HEK293 (cell line): ENCODE results near the gene CDH23.

Experiments
- CTCF ChIA-PET: fragments of 350-600 bp; formaldehyde crosslinking; extraction: SDS; loops from one replicate; lab custom pipeline; 2021; ENCODE audit warnings: antibody characterized with exemption; lab: Yijun Ruan, JAX
- POLR2A ChIA-PET: fragments of 300-600 bp; formaldehyde crosslinking; extraction: SDS; loops from one replicate; lab custom pipeline; 2020; ENCODE audit warnings: antibody characterized with exemption, inconsistent platforms; lab: Yijun Ruan, JAX
- H3K27ac ChIP-seq: fragments of 200-500 bp; sonication (Bioruptor generic); 2 replicates; pipeline ENCODE4 v1.5.1; 2014; ENCODE audit warnings: low read depth, low read length, control low read depth, inconsistent platforms; ENCODE audit errors: extremely low read depth
- H3K36me3 ChIP-seq, 2 experiments: fragments of 200-500 bp in 1 of 2; sonication (Bioruptor generic) in 1 of 2; 1 replicate in 1 of 2; 2 replicates in 1 of 2; pipeline ENCODE4 v1.5.1; 2014 to 2017; ENCODE audit warnings: inconsistent platforms in 2 of 2, low read length in 2 of 2; ENCODE audit not compliant: control insufficient read depth in 2 of 2, insufficient read depth in 1 of 2
- H3K4me1 ChIP-seq: fragments of 200-500 bp; sonication (Bioruptor generic); 2 replicates; pipeline ENCODE4 v1.5.1; 2014; ENCODE audit warnings: mild to moderate bottlenecking, low read length, inconsistent platforms; ENCODE audit not compliant: control insufficient read depth, insufficient read depth
- H3K4me3 ChIP-seq: 2 replicates; pipeline ENCODE4 v1.5.1; 2011; ENCODE audit warnings: low read depth, mild to moderate bottlenecking, control low read depth, low read length, moderate library complexity
- H3K9me3 ChIP-seq: fragments of 200-500 bp; sonication (Bioruptor generic); 2 replicates; pipeline ENCODE4 v1.5.1; 2014; ENCODE audit warnings: low read depth, low read length, inconsistent platforms; ENCODE audit not compliant: control insufficient read depth, insufficient read depth
- GLI4 ChIP-seq: fragments of 450-650 bp; formaldehyde crosslinking; IDR thresholded peaks from 2 replicates; pipeline ENCODE4 v1.5.1; 2016; ENCODE audit warnings: missing biosample characterization, missing genetic modification characterization
- GLIS2 ChIP-seq: fragments of 450-650 bp; formaldehyde crosslinking; IDR thresholded peaks from 2 replicates; pipeline ENCODE4 v1.5.1; 2016; ENCODE audit warnings: missing biosample characterization, missing genetic modification characterization
- MEIS1 ChIP-seq: sonication (generic); formaldehyde crosslinking; IDR thresholded peaks from 2 replicates; pipeline ENCODE4 v1.8.1; 2022; ENCODE audit warnings: missing genetic modification reagents, mild to moderate bottlenecking, borderline replicate concordance
- MYNN ChIP-seq: fragments of 450-650 bp; formaldehyde crosslinking; IDR thresholded peaks from 2 replicates; pipeline ENCODE4 v1.5.1; 2016; ENCODE audit warnings: missing biosample characterization, missing genetic modification characterization, borderline replicate concordance
- PATZ1 ChIP-seq: fragments of 450-650 bp; formaldehyde crosslinking; IDR thresholded peaks from 2 replicates; pipeline ENCODE4 v1.5.1; 2016; ENCODE audit warnings: missing biosample characterization, missing genetic modification characterization
- PRDM1 ChIP-seq: fragments of 450-650 bp; formaldehyde crosslinking; IDR thresholded peaks from 2 replicates; pipeline ENCODE4; 2016; ENCODE audit warnings: missing biosample characterization, missing genetic modification characterization
- SP7 ChIP-seq: fragments of 450-650 bp; formaldehyde crosslinking; IDR thresholded peaks from 2 replicates; pipeline ENCODE4 v1.5.1; 2016; ENCODE audit warnings: missing biosample characterization, missing genetic modification characterization
- TCF7L2 ChIP-seq: IDR thresholded peaks from 2 replicates; pipeline ENCODE4 v1.6.1; 2011; ENCODE audit warnings: low read depth, mild to moderate bottlenecking, inconsistent platforms, low read length, moderate library complexity, borderline replicate concordance
- ZBTB17 ChIP-seq: fragments of 450-650 bp; formaldehyde crosslinking; IDR thresholded peaks from 2 replicates; pipeline ENCODE4 v1.5.1; 2016; ENCODE audit warnings: missing biosample characterization, missing genetic modification characterization
- ZFP3 ChIP-seq: fragments of 450-650 bp; formaldehyde crosslinking; IDR thresholded peaks from 2 replicates; pipeline ENCODE4 v1.5.1; 2016; ENCODE audit warnings: low read depth, missing biosample characterization, missing genetic modification characterization
- ZNF169 ChIP-seq: fragments of 450-650 bp; formaldehyde crosslinking; IDR thresholded peaks from 2 replicates; pipeline ENCODE4 v1.5.1; 2016; ENCODE audit warnings: missing biosample characterization, missing genetic modification characterization
- ZNF221 ChIP-seq: fragments of 450-650 bp; formaldehyde crosslinking; IDR thresholded peaks from 2 replicates; pipeline ENCODE4 v1.5.1; 2017; ENCODE audit warnings: missing biosample characterization, missing genetic modification characterization, borderline replicate concordance
- ZNF248 ChIP-seq: fragments of 450-650 bp; formaldehyde crosslinking; IDR thresholded peaks from 2 replicates; pipeline ENCODE4 v1.5.1; 2017; ENCODE audit warnings: missing biosample characterization, missing genetic modification characterization
- ZNF473 ChIP-seq: fragments of 450-650 bp; formaldehyde crosslinking; IDR thresholded peaks from 2 replicates; pipeline ENCODE4 v1.5.1; 2017; ENCODE audit warnings: missing biosample characterization, missing genetic modification characterization
- ZNF529 ChIP-seq: fragments of 450-650 bp; formaldehyde crosslinking; IDR thresholded peaks from 2 replicates; pipeline ENCODE4 v1.5.1; 2017; ENCODE audit warnings: missing genetic modification characterization, missing biosample characterization; ENCODE audit not compliant: insufficient replicate concordance
- ZNF561 ChIP-seq: fragments of 450-650 bp; IDR thresholded peaks from 2 replicates; pipeline ENCODE4 v1.5.1; 2018; ENCODE audit warnings: missing biosample characterization, missing genetic modification characterization, borderline replicate concordance
- ZNF639 ChIP-seq: fragments of 450-650 bp; formaldehyde crosslinking; IDR thresholded peaks from 2 replicates; pipeline ENCODE4 v1.5.1; 2016; ENCODE audit warnings: missing biosample characterization, missing genetic modification characterization
- ZNF645 ChIP-seq: fragments of 450-650 bp; formaldehyde crosslinking; IDR thresholded peaks from 2 replicates; pipeline ENCODE4; 2016; ENCODE audit warnings: missing biosample characterization, missing genetic modification characterization
- ZNF791 ChIP-seq: fragments of 450-650 bp; formaldehyde crosslinking; IDR thresholded peaks from 2 replicates; pipeline ENCODE4 v1.5.1; 2016; ENCODE audit warnings: missing biosample characterization, missing genetic modification characterization

The CDH23 gene

GRCh38 chr10:71515531-71516172 lies 118.9 kb downstream of the CDH23 start:
- H3K36me3 ChIP-seq = no peaks in the 10 kb centered on the region
- CTCF ChIA-PET = interaction anchor here (0.7 to 0.9 kb wide), 3 partner anchors 53 to 122 kb away, joined by 3 to 4 read pairs (median 3); no protein-coding TSS in a partner anchor
- H3K4me3 ChIP-seq = no peak overlapping the region
- TF ChIP-seq ZFP3 (tag by site-specific recombination) (peak; percentile 92), ZNF473 (tag by site-specific recombination) (no peak), GLI4 (no peak), PRDM1 (0 out of 2 replicates have a peak, but pooled peaks have one; percentile 12), SP7 (tag by site-specific recombination) (no peak), ZNF561 (no peak)
- TF ChIP-seq, all 188 proteins: peak for 2
- Histone ChIP-seq H3K9me3 (no peaks in the 10 kb centered on the region), H3K27ac (no peak overlapping the region), H3K4me1 (peaks cover 7% of the 10 kb centered on the region)
- POLR2A ChIA-PET = no interaction called here

- no peak for TF ChIP-seq MYNN (tag by site-specific recombination)
- no peak for TF ChIP-seq ZNF791 (tag by site-specific recombination)
- no peak for TF ChIP-seq ZNF639 (tag by site-specific recombination)
- TF ChIP-seq TCF7L2 = no peak
- no peak for TF ChIP-seq MEIS1
- TF ChIP-seq GLIS2 (tag by site-specific recombination) = no peak
- no peak for TF ChIP-seq ZNF221 (tag by site-specific recombination)
- no peak for TF ChIP-seq ZBTB17 (tag by site-specific recombination)
- TF ChIP-seq ZNF248 = no peak
- no peak for TF ChIP-seq ZNF169 (tag by site-specific recombination)
- no peak for TF ChIP-seq ZNF645 (tag by site-specific recombination)
- no peak for TF ChIP-seq PATZ1
- TF ChIP-seq ZNF473 (tag by site-specific recombination) = no peak
- no peak for TF ChIP-seq ZNF529
- ChIA-PET CTCF (interaction anchor here (0.6 kb wide), 1 partner anchor 93 kb away, joined by 3 read pairs; no protein-coding TSS in a partner anchor), POLR2A (no interaction called here)
- no peak overlapping the region for H3K27ac ChIP-seq
- H3K4me3 ChIP-seq = no peak overlapping the region
- H3K36me3 ChIP-seq = no peaks in the 10 kb centered on the region
- H3K4me1 ChIP-seq = peaks cover 7% of the 10 kb centered on the region
- no peaks in the 10 kb centered on the region for H3K9me3 ChIP-seq
These were observed 120.2 kb downstream of the CDH23 start for GRCh38 chr10:71516890-71517289.
